ENCODE measurements around the gene LY86.

LY86 gene

GRCh38 chr6:6694368-6694780 lies 105.9 kb downstream of the LY86 start:
- DNase-seq (ENCODE audit: extremely low spot score) = no peak
- CTCF ChIA-PET = interaction anchor here (0.6 to 1.2 kb wide), 2 partner anchors 13 to 29 kb away, joined by 4 read pairs; no protein-coding TSS in a partner anchor
- TF ChIP-seq FOXA1 (IDR thresholded peaks at IDR 0.05) (no peak), L3MBTL2 (conservative IDR thresholded peaks at IDR 0.05) (no peak), NFRKB (IDR thresholded peaks at IDR 0.05) (no peak), TARDBP (IDR thresholded peaks at IDR 0.05) (no peak)
- POLR2A ChIA-PET = no interaction called here

- ChIA-PET CTCF (interaction anchor here (0.6 to 1.2 kb wide), 2 partner anchors 14 to 29 kb away, joined by 4 read pairs; no protein-coding TSS in a partner anchor), POLR2A (no interaction called here)
- DNase-seq (ENCODE audit: extremely low spot score) = no peak
- TF ChIP-seq FOXK2 (IDR thresholded peaks at IDR 0.05) = no peak
- no peak for TF ChIP-seq SUZ12 (IDR thresholded peaks at IDR 0.05)
- no peak for TF ChIP-seq NFRKB (IDR thresholded peaks at IDR 0.05)
- no peak for TF ChIP-seq BHLHE40 (IDR thresholded peaks at IDR 0.05; ENCODE audit: borderline replicate concordance)
- no peak for TF ChIP-seq ELF4 (IDR thresholded peaks at IDR 0.05)
- TF ChIP-seq FOXA1 (IDR thresholded peaks at IDR 0.05) = no peak
- TF ChIP-seq SP1 (IDR thresholded peaks at IDR 0.05) = no peak
- no peak for TF ChIP-seq HDGF (IDR thresholded peaks at IDR 0.05; ENCODE audit: borderline replicate concordance)
- no peak for TF ChIP-seq FOXM1 (IDR thresholded peaks at IDR 0.05; ENCODE audit: borderline replicate concordance)
- no peak for TF ChIP-seq LEF1 (IDR thresholded peaks at IDR 0.05; ENCODE audit: borderline replicate concordance)
- no peak for TF ChIP-seq PKNOX1 (IDR thresholded peaks at IDR 0.05)
- no peak for TF ChIP-seq ARNT (IDR thresholded peaks at IDR 0.05)
Measured at GRCh38 chr6:6694825-6695624, 106.5 kb downstream of the LY86 start.

GRCh38 chr6:6695625-6696276 lies 107.2 kb downstream of the LY86 start:
- TF ChIP-seq L3MBTL2 (conservative IDR thresholded peaks at IDR 0.05) (no peak), ELF4 (IDR thresholded peaks at IDR 0.05) (no peak), PKNOX1 (IDR thresholded peaks at IDR 0.05) (no peak), LEF1 (IDR thresholded peaks at IDR 0.05; ENCODE audit: borderline replicate concordance) (no peak), CTBP1 (IDR thresholded peaks at IDR 0.05; ENCODE audit: borderline replicate concordance) (no peak)
- DNase-seq (ENCODE audit: extremely low spot score) = no peak
- POLR2A ChIA-PET = interaction anchor here (1.5 kb wide), 1 partner anchor 8 kb away, joined by 9 read pairs; no protein-coding TSS in a partner anchor
- CTCF ChIA-PET = interaction anchor here (1.2 to 1.7 kb wide), 6 partner anchors 9 to 543 kb away, joined by 4 to 23 read pairs (median 9); no protein-coding TSS in a partner anchor

GRCh38 chr6:6696867-6697531 lies 108.5 kb downstream of the LY86 start:
- no peak for TF ChIP-seq CTBP1 (IDR thresholded peaks at IDR 0.05; ENCODE audit: borderline replicate concordance)
- TF ChIP-seq ZNF384 (IDR thresholded peaks at IDR 0.05) = no peak
- no peak for TF ChIP-seq SUZ12 (IDR thresholded peaks at IDR 0.05)
- TF ChIP-seq ARNT (IDR thresholded peaks at IDR 0.05) = no peak
- no peak for TF ChIP-seq TARDBP (IDR thresholded peaks at IDR 0.05)
- TF ChIP-seq NFRKB (IDR thresholded peaks at IDR 0.05) = no peak
- no peak; the same call in 1 of the 2 replicates for TF ChIP-seq L3MBTL2 (conservative IDR thresholded peaks at IDR 0.05)
- no peak for TF ChIP-seq SP1 (IDR thresholded peaks at IDR 0.05)
- POLR2A ChIA-PET = interaction anchor here (0.7 to 1.5 kb wide), 3 partner anchors 10 to 20 kb away, joined by 3 to 9 read pairs (median 3); no protein-coding TSS in a partner anchor
- peak; percentile 73 for DNase-seq (ENCODE audit: extremely low spot score)
- CTCF ChIA-PET = interaction anchor here (0.6 to 1.7 kb wide), 22 partner anchors 9 to 698 kb away, joined by 3 to 23 read pairs (median 3); no protein-coding TSS in a partner anchor

- CTCF ChIA-PET = interaction anchor here (0.6 kb wide), 1 partner anchor 21 kb away, joined by 4 read pairs; no protein-coding TSS in a partner anchor
- no peak for DNase-seq (ENCODE audit: extremely low spot score)
- POLR2A ChIA-PET = no interaction called here
- TF ChIP-seq PKNOX1 (IDR thresholded peaks at IDR 0.05) (no peak), FOXM1 (IDR thresholded peaks at IDR 0.05; ENCODE audit: borderline replicate concordance) (no peak)
Measured at GRCh38 chr6:6697620-6698019, 109.1 kb downstream of the LY86 start.

GRCh38 chr6:6699741-6700367 lies 111.3 kb downstream of the LY86 start:
- TF ChIP-seq FOXK2 (IDR thresholded peaks at IDR 0.05) (no peak), ELF4 (IDR thresholded peaks at IDR 0.05) (no peak), SUZ12 (IDR thresholded peaks at IDR 0.05) (no peak), L3MBTL2 (conservative IDR thresholded peaks at IDR 0.05) (no peak), BHLHE40 (IDR thresholded peaks at IDR 0.05; ENCODE audit: borderline replicate concordance) (no peak), NFRKB (IDR thresholded peaks at IDR 0.05) (no peak), PKNOX1 (IDR thresholded peaks at IDR 0.05) (no peak), LEF1 (IDR thresholded peaks at IDR 0.05; ENCODE audit: borderline replicate concordance) (no peak), ARNT (IDR thresholded peaks at IDR 0.05) (no peak)
- ChIA-PET CTCF (no interaction called here), POLR2A (interaction anchor here (1.1 kb wide), 1 partner anchor 13 kb away, joined by 3 read pairs; no protein-coding TSS in a partner anchor)
- DNase-seq (ENCODE audit: extremely low spot score) = no peak

Measured in HEK293T (cell line).